Muscle of arm (tissue), 12 donors: Measurements from ENCODE around the gene PTPA. TPM values are rescaled to one million over a fixed set of nuclear protein-coding genes. Genes with fewer than 3 reads are reported as not detected.
"Not testable (repeated sequence)": the region's sequence is repeated elsewhere in the genome, so short reads cannot be mapped to it uniquely, and the experiment has no call there.

Source experiments
- DNase-seq: peaks from one replicate; pipeline ENCODE4 v3.0.0-alpha.2; 2013
- polyA plus RNA-seq, 12 donors: library from polyadenylated mRNA; unstranded; fragments of 120-200 nt; gene quantifications; one replicate each; pipeline ENCODE4 v1.2.1, GENCODE V29; 2013; ENCODE audit not compliant: insufficient read length in 12 of 12

Gene PTPA
- polyA plus RNA-seq, 12 donors, result 73.2 to 155 (median 116) TPM; not detected in 1

DNA sequence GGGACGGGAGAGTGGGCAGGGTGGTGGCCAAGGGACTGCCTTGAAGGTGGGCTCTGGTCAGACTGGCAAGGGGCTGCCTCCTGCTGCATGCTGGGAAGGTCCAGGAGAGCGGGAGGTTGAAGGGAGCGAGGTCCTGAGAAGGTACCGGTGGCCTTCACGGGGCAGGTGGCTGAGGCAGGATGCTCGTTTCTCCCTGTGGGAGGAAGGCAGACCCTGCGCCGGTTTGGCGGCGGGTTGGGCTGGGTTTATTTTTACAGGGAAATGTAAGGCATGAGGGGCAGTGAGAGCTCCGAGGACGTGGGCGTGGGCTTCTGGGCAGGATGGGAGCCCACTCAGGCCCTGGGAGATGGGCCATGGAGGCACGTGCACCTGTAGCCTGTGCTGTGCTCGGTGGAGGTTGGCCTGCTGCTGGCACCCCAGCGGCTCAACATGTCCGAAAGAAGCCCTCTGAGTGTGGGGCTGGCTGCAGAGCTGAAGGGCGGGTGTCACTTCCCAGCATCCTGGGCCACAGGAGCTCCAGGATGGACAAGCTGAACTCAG, 39.5 kb downstream of the PTPA start:
- DNase-seq, result no peak

DNA sequence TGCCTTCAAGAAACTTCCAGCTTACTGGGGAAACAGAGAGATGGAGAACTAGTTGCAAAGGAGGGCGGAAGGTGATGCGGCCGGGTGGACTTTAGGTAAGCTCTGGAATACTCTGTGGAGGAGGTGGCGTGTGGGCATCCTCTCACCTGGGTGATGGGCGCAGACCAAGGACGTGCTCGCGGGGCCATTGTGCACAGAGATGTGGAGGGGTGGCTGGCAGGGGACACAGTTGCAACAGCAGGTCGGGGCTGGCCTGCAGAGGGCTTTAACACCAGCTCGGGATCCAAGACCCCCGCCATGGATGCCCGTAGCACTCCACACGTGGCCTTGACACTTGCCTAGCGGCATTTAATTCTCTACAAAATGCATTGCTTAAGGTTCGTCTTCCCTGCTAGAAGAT, 40.3 kb downstream of the PTPA start:
- DNase-seq, result no peak

DNA sequence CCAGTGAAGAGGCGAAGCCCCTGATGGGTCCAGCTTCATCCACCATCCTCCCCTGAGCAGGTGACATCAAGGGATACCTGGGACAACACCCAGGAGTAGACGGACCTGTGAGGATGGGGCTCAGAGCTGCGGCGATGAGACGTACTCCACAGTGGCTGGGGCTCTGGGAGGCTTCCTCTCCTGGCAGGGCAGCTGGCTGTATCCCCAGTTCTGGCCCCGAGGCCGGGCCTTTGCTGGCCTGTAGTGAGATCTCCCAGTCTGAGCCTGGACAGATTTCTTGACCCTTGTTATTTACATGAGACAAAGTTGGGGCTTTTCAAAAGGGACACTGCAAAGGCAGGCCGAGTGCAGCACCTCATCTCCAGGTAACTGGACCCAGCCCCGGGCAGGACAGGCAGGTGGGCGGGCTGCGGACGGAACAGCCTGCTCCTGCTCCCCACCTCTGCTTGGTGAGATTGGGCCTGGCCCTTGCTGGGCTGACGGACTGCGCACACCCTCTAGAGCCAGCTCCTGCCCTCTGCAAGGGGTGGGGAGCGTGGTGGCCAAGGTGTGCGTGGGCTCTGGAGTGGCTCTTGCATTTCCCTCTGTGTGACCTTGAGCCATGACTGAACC, 43.8 kb downstream of the PTPA start:
- DNase-seq, result no peak

DNA sequence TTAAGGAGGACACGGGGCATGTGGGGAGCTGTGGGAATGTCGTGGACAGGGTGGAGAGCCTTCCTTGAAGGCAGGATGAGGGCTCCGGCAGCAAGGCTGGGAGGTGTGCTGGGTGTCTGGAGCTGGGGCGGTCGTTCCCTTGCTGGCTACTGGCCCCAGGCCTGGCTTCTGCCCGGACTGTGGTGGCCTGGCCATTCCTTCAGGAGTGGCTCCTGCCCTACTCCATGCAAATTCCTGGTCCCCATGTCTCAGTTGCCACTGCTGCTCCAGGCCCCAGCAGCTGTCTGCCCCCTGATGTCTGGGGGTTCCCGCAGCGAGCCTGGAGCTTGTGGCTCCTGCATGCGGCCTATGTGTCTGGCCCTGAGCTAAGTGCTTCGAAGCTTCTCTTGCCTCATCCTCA, 44.9 kb downstream of the PTPA start:
- no peak for DNase-seq

DNA sequence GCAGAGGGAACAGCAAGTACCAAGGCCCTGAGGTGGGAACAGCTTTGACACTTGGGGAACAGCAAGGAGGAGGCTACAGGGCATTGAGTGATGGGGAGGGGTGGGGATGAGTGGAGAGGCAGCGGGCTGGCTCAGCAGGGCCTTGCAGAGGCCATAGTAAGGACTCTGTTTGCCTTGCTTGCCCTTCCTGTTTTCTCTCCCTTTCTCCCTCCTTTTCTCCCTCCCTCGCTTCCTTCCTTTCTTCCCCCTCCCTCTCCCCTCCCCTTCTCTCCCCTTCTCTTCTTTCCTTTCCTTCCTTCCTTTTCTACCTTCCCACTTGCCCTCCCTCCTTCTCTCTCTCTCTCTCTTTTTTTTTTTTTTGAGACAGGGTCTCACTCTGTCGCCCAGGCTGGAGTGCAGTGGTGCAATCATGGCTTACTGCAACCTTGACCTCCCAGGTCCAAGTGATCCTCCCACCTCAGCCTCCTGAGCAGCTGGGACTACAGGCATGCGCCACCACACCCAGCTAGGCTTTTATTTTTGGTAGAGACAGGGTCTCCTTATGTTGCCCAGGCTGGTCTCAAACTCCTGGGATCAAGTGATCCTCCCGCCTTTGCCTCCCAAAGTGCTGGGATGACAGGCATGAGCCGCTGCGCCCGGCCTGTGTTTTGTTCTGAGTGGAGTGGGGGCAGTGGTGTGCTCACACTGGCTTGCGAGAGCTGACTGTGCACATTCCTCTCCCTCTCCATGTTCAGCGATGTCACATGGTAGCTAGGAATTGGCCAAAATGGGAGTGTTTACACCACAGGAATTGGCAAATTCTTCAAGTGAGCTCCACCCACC, 49.7 kb downstream of the PTPA start:
- DNase-seq, result no peak

DNA sequence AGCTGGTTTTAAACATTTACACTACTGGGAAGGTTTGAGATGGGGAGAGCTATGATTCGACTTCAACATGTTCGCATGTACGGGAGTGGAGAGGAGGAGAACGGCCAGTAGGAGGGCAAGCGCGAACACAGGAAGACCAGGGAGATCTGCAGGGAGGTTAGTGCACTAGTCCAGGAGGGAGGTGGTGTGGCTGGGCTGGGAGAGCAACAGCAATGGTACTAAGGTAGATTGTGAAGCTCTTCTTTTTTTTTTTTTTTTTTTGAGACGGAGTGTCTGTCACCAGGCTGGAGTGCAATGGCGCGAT, 50.3 kb downstream of the PTPA start:
- DNase-seq, result no peak

DNA sequence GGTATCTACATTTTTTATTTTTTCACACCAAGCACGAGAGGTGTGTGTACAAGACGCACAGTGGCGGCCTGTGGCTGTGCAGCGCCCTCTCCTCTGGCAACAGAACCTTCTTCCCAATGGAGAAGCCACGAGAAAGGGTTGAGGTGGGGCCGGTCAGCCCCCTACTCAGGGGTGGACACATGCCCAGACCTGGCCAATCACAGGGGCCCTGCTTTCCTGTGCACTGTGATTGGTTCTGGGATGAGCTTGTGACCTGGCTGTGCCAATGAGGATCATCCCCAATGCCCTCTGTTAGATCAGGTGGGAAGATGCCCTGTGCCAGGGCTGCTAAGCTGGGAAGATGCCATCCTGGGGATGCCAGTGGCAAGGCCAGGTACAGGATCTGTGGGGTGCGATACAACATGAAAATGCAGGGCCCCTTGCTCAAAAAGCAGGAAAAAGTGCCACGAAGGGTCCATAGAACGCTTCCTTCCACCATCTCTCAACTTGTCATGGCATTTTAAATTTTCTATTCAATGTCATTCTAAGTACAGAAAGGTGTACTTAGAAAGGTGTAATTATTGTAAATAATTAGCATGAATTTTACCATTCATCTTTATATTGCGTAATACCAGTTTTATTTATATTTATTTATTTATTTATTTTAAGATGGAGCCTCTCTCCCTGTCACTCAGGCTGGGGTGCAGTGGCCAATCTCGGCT, 51.4 kb downstream of the PTPA start:
- no peak for DNase-seq

DNA sequence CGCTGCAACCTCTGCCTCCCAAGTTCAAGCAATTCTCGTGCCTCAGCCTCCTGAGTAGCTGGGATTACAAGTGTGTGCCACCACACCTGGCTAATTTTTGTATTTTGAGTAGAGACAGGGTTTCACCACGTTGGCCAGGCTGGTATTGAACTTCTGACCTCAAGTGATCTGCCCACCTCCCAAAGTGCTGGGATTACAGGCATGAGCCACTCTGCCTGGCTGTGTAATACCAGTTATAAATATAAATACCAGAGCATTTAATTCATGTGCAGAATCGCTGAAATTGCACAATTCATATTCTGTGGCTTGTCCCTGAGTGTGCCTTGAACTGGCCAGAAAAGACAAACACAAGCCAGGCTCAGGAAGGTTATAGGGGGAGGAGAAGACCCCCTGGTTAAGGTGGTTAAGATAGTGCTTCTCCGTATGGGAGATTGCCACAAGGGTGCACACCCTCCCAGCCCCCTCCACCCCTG, 52.0 kb downstream of the PTPA start:
- DNase-seq, result not testable (repeated sequence)

DNA sequence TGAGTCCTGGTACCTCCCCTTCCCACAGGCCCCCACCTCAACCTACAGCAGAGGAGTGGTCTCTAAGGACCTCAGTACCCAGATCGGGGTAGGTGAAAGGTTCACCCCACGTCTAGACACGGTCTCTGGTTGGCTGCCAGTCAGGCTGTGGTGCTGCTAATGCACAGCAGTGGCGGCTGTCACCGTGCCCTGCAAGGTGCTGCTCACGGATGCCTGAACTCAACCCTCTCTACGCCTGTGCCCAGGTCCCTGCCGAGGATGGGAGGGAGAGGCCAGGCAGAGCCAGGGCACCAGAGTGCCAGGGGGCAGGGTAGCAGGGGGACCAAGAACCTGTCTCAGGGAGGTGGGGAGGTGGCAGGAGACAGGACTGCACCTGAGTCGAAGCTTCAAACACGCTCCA, 52.5 kb downstream of the PTPA start:
- no peak for DNase-seq

DNA sequence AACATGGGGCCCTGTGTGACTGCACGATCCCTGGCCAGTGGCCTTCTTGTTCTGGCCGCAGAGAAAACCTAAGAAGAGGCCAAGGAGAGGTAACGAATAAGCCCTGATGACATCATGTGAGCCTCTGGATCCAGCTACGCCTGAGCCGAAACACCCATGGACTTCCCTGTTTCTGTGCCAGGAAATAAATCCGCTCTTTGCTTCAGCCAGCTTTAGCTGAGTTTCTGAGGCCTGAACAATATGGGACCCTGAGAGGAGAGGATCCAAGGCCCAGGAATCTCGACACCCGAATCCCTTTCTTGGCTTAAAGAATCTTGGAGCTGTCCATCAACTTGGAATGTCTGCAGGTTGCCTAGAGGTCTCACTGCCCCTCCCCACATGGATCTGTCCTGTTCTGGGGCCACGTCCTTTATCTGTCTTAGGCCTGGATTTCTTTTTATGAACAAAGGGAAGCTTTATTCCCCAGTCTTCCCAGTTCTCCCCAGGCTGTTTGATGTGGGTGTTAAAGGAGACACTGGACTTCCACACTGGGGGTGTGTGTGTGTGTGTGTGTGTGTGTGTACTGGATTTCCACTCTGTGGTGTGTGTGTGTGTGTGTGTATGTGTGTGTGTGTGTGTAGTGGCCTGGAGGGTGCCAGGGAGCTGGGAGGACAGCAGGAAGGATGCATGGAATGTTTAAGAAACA, 53.2 kb downstream of the PTPA start:
- DNase-seq, result peak; percentile 93

DNA sequence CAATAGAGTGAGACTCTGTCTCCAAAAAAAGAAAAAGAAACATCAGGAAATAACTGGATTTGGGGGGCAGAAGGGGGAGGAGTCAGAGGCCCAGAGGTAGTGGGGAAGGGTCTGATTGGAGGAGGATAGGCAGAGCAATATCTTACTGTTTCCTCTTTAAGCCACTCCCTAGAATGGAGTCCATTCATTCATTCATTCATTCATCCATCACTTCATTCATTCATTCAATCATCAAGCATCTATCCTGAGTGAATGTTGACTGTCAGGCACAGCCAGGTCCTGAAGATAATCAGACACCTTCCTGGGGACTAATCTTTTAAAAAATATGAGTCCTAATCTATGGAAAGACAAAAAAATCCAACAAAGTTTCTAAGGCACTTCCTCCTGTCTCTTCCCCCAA, 54.0 kb downstream of the PTPA start:
- DNase-seq, result no peak

DNA sequence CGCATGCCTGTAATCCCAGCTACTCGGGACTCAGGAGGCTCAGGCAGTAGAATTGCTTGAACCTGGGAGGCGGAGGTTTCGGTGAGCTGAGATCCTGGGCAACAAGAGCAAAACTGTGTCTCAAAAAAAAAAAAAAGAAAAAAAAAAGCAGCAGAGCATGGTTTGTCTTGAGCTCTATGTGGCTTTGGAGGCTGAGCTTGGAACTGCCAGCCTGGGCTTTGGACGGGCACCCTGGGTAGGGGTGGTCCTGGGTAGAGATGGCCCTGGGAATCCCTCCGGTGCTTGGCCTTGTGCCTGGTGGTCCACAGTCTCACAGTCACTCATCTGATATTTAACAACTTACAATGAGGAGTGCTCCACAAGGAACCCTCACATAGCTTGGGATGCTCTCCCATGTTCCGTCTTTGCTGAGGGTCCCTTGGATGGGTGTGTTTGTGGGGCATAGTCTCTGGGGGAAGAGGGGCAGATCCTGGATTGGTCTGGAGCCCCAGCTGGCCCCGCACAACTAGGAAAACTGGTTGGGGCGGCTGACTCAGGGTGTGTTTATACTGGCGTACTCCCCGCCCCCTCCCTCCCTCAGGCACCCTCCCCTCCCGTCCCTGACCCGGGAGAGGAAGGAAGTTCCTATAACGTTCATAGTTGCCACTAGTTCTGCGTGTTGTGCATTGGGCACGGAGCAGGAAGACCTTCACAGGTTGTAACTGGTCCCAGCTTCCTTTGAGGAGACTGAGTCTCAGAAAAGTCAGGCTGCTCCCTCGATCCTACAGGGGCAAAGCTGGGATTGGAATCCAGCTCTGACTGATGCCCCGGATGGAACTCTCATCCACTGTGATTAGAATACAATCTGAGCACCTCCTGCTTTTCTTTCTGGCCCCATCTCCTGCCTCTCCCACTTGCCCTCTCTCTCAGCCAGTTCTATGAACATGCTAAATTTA, 55.7 kb downstream of the PTPA start:
- no peak for DNase-seq

DNA sequence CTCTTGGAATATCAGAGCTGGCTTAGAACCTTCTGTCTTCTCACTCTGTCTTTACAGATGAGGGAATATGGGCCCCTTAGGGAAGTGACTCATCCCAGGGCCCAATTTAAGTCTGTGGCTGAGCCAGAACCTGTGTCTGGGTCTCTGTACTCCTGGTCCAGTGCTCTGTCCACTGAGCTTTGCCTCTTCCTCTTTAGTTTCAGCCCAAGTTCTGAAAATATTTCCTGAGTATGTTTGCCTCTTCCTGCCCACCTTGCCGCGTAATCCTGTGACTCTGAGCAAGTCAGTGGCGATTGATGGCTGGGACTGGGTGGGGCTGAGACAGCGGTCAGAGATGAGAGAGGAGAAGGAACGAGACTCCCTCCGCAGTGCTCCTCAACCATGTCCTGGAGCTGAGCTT, 59.0 kb downstream of the PTPA start:
- no peak for DNase-seq

DNA sequence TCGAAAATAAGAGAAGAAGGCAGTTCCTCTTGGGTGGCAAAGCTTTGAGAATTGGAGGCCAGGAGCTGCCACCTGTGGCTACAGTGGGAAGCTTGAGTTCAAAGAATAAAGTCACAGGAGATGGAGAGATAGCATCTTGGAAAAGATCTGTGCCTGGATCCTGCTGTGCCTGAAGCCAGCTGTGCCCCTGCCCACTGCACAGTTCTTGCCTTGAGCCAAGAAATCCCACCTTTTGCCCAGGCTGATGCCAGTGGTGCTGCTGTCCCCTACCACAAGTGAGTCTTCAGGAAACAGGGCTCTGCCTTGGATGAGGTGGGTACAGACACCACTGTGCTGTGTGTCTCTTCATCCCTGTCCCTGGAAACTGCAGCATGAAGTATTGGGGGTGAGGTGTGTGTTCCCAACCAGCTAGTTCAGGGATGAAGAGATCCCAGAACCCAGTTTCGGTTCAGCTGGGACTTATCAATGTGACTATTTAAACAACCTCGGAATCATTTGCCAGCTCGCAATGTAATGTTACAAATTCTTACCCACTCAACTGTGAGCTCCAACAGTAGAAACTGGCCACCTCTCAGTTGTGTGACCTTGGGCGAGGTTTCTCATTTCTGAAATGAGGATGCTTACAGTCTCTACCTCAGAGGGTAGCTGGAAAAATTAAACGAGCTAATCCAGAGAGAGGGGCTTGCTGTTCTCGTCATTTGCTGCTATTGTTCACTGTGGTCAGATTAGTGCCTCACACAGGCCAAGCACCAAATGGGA, 61.0 kb downstream of the PTPA start:
- DNase-seq, result no peak

DNA sequence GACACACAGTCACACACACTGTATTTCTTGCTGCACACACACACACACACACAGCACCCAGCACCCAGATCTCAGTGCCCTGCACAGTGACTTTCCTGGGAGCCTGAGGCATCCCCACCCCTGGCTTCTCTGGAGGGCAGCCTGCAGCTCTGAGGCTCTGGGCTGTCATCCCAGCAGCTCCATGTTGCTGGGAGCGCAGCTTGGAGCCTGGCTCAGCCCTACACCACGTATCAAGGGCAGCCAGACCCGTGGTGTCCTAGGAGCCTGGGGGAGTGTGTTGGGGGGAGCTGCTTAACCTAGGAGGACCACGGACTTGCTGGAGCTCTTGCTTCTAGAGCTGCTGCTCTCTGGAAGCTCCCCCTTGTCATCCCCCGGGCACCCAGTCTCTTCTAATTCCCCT, 61.6 kb downstream of the PTPA start:
- no peak for DNase-seq

DNA sequence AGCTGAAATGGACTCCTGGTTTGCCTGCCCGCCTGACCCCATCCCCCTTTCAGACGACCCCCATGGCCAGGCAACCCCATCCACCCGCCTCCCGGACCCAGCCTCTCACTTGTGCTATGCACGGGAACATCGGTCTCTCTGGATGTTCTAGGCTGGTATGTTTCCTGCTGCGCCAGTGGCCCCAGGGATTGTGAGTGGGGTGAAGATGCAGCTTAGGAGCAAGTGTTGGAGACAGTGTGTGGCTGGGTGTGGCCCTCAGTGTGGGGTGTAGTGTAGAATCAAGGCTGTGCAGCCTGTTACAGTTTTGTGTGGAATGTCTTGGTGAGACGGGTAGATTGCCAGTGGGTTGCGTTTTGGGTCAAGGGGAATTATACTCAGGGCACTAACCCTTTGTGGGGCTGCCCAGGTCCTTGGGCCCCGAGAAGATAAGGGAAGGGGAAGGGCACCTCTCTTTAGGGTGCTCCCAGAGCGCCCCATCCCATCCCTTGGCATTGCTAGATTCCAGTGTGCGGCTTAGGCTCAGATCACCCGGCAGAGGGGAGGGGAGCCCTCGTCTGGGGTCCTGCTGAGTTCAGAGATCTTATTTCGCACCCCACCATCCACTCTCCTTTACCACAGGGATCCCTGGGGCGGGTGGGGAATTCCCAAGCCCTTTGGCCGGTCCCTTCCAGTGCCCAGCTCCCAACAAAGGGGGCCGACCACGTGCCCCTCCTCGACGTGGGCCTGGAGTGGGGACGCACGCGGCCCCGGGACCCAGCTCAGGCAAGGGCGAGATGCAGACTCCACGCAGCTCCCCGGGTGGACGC, 62.3 kb downstream of the PTPA start:
- DNase-seq, result no peak

DNA sequence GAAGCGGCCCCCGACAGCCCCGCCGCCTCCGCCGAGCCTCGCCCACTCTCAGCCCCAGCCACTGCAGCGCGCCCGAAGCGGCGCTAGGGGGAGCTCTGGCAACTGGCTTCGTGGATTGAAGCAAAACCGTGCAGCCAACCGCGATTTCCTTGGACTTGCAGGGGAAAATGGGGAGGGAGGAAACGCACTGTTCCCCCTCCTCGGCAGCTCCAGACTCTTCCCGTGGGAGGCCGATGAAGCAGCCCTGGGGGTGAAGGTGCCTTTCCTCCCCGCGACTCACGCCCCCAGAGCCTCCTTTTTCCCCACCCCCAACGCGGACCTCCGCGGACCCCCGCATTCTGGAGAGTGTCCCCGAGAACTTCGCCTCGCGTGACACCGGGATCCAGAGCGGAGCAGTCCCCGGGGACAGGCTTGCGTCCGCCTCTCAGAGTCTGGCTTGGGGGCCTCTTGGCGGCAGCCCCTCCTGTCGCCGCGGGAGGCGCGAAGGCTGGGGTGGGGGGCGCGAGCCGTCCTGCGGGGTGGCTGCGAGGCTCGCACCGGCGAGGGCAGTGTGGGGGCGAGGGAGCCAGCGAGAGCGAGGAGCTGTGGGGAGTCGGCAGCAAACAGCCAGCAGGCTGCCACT, 63.0 kb downstream of the PTPA start:
- DNase-seq, result peak; percentile 95

DNA sequence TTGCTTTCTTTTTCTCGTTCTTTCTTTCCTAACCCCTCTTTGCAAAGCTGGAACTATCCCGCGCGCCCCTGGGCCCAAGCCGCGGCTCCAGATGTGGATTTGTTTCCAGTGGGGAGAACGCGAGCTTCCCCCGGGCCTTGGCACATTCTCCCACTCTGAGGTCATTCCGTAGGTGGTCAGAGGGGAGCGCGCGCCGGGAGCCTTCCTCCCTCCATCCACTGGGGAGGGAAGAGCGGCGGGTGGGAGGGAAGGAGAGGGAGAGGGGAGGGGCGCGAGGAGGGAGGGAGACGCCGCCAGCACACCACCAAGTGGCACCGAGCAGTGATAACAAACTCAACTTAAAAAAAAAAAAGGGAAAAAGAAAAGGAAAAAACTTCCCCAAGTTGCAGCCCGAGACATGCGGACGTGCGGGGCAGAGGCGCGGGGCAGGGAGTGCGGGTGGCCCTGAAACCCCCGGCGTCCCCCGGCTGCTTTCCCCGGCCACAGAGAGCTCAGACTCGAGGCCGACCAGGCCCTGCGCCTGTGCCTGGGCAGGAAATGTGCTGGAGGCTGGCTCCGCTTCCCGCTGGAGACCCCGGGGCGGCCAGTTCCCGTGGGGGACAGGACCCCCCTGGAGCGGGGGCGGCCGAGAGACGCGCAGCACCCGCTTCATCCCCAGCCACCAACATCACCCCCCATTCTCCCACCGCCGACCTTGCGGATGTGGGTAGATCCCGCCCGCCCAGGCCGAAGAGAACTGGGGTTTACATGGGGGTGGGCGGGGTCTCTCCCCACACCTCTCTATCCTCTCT, 63.7 kb downstream of the PTPA start:
- DNase-seq, result peak; percentile 81
